Adrenal gland (tissue), 5 donors: ENCODE measurements around the gene FXR2.

ENCODE experiments used
- CTCF ChIP-seq, 6 experiments: fragments of 450-650 bp in 4 of 6; fragments of 200-600 bp in 2 of 6; sonication (generic) in 1 of 6; IDR thresholded peaks; 1 replicate in 5 of 6; 2 replicates in 1 of 6; pipeline versions ENCODE4 v1.5.1 to v1.8.0; 2016 to 2021; ENCODE audit warnings: antibody characterized with exemption in 6 of 6, mild to moderate bottlenecking in 2 of 6, moderate library complexity in 1 of 6
- POLR2A ChIP-seq, 2 donors: fragments of 450-650 bp; IDR thresholded peaks; one replicate each; pipeline ENCODE4 v1.6.1; 2017; ENCODE audit warnings: antibody characterized with exemption in 2 of 2, mild to moderate bottlenecking in 2 of 2, moderate library complexity in 1 of 2
- donor health status: DM: no; HTN: no; CAD: no.

DNA sequence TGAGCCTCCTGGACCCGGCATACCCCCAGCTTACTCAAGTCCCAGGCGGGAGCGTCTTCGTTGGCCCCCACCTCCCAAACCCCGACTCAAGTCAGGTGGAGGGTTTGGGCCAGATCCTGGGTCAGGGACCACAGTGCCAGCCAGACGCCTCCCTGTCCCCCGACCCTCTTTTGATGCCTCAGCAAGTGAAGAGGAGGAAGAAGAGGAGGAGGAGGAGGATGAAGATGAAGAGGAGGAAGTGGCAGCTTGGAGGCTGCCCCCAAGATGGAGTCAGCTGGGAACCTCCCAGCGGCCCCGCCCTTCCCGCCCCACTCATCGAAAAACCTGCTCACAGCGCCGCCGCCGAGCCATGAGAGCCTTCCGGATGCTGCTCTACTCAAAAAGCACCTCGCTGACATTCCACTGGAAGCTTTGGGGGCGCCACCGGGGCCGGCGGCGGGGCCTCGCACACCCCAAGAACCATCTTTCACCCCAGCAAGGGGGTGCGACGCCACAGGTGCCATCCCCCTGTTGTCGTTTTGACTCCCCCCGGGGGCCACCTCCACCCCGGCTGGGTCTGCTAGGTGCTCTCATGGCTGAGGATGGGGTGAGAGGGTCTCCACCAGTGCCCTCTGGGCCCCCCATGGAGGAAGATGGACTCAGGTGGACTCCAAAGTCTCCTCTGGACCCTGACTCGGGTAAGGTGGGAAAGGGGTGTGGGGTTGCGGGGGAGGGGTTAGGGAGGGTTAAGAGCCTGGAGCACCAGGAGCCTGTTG, 51.4 kb downstream of the FXR2 start:
- no peak for TF ChIP-seq CTCF (IDR thresholded peaks at IDR 0.05)
- no peak for TF ChIP-seq POLR2A (IDR thresholded peaks at IDR 0.05)
